GM21529 (cell line): Measurements from ENCODE around the gene DYNC1I2.
"Not testable (repeated sequence)": the region's sequence is repeated elsewhere in the genome, so short reads cannot be mapped to it uniquely, and the experiment has no call there.

ENCODE experiments used
- ATAC-seq: cut with Tn5 transposase; IDR thresholded peaks from one replicate; pipeline ENCODE4 v1.9.1; 2021; ENCODE audit not compliant: unreplicated experiment

DYNC1I2 gene

DNA sequence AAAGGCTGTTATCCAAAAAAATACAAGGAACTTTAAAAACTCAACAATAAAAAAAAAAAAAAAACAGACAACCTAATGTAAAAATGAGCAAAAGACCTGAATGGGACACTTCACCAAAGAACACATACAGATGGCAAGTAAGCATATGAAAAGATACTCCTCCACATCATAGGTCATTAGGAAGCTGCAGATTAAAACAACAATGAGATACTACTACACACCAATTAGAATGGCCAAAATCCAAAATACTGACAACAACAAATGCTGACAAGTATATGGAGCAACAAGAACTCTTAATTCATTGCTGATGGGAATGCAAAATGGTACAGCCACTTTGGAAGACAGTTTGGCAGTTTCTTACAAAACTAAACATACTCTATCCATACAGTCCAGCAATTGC lies 84.2 kb downstream of the DYNC1I2 start:
- ATAC-seq, result no peak

DNA sequence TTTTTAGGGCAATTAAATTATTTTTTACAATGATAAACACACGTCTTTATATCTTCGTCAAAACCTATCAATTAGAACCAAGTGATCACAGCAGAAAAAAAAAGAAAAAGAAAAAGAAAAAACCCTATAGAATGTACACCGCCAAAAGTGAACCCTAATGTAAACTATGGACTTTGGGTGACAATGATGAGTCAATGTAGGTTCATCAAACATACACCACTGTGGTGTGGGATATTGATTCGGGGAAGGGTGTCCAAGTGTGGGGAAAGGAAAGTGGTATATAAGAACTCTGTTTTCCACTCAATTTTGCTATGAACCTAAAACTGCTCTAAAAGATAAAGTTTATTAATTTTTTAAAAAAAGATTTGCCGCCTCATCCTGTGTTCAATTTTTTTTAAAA lies 85.1 kb downstream of the DYNC1I2 start:
- ATAC-seq, result no peak

GRCh38 chr2:171774581-171774980 lies 87.3 kb downstream of the DYNC1I2 start:
- not testable (repeated sequence) for ATAC-seq

GRCh38 chr2:171778515-171778914 lies 91.2 kb downstream of the DYNC1I2 start:
- no peak for ATAC-seq

DNA sequence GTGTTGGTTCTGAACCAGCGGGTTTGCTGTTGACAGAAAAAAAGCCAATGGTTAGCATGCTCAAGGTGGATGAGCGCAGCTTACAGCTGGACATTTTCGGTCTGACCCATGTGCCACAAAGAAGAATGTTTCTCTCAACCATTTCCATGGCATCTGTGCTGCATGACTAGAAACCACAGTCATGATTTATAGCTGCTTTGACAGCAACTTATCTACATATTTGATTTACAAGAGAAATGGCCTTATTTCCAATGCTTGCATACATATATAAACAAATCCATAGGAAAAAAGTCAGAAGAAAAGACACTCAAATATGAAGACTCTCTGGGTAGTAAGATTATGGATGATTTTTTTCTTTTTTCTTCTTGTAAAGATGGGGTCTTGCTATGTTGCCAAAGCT lies 98.2 kb downstream of the DYNC1I2 start:
- ATAC-seq, result no peak

DNA sequence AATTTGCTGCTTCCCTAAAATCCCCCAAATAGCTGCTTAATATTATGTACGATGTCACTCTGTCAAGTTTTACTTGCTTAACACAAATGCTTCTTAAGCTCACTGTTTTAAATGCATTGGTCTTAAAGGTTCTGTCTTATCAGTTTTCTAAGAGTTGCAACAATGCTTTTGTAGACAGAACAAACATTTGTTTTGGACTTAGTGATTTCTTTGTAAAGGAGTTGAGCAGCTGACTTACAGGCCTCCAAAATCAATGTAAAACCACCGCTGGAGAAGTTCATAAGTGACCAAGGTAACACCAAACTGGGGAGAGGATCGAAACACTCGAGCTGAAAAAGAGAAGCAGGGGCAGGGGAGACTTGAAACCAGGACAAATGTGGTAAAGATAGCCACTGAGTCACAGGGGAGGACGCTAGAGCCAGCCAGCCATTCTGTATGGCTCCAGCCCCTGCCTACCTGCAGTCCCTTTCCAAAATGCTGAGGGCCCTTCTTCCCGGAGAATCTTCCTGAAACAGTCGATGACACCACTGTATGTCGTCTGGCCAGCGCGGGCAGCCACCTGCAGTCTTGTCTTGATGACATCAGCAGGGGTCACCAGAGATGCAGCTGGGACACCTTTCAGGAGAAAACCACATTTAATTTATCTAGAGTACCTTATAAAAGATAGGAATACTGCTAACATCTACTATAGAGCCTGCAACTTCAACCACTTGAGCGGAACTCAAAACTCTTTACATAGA lies 100.2 kb downstream of the DYNC1I2 start:
- no peak for ATAC-seq

GRCh38 chr2:171788316-171788993 lies 101.2 kb downstream of the DYNC1I2 start:
- no peak for ATAC-seq

DNA sequence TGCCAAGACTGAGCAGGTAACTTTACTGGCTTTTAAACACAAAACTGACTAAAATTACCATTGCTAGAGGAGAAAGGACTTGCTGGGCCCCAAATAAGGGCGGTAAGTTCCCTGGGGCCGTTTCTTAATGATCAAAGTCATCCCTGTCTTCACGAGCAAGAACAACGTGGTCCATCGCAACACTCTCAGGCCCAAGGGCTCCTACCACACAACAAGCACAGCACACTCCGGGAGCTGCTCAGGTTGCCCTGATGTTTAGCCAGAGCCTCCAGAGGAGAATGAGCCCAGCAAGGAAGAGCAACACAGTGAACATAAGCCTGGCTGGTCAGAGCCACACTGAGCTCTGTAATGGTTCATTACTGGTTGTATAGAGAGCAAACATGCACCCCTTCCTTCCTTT lies 102.7 kb downstream of the DYNC1I2 start:
- ATAC-seq, result no peak

- ATAC-seq, result no peak
Measured at GRCh38 chr2:171791361-171791760, 104.1 kb downstream of the DYNC1I2 start.

GRCh38 chr2:171792157-171792556 lies 104.9 kb downstream of the DYNC1I2 start:
- no peak for ATAC-seq

DNA sequence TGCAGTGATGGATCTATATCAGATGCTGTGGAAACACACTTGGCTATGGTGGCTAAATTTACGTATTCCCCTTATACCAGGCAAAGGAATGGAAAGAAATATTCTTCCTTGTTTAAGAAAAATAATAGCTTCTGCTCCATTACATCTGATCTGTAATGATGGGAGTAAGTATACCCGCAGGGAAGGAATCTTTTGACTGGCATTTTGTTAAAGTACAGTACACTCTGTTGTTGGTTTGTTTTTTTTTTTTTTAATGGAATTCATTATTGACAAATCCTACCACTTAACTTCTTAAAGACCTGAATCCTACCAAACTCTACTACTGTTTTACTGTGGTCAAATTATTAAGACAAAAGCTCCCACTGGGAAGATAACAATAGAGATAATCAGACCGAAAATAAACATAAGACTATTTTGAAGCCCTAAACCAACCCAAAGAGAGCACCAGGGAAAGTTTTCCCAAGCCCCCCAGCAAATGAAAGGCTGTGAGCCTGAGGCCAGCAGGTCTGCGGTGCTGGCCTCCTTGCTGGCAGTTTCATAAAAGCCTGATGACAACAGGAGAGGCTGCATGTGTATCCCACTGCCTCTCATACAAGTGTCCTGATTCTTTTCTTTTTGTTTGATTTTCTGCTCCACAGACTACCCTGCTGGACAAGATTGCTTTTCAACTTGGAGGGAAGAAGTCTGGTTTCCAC lies 105.8 kb downstream of the DYNC1I2 start:
- ATAC-seq, result no peak

- no peak for ATAC-seq
Measured at GRCh38 chr2:171793691-171794678, 106.7 kb downstream of the DYNC1I2 start.

- ATAC-seq, result no peak
Measured at GRCh38 chr2:171794918-171795317, 107.6 kb downstream of the DYNC1I2 start.
